SK-N-SH treated with all-trans-retinoic acid at 6 μM for 48 hours (cell line): ENCODE measurements around the gene APOF.

Experiments
- ATAC-seq: fragments of 200-7000 bp; cut with Tn5 transposase; 3 replicates; pipeline ENCODE4 v1.9.1; 2020; ENCODE audit warnings: mild to moderate bottlenecking, moderate library complexity
- ARNTL ChIP-seq: fragments of 450-650 bp; formaldehyde crosslinking; IDR thresholded peaks from 2 replicates; pipeline ENCODE4 v1.5.0; 2020; ENCODE audit warnings: low read depth, mild to moderate bottlenecking, moderate library complexity, borderline replicate concordance
- BACH2 ChIP-seq: fragments of 250-450 bp; sonication (Bioruptor Pico); IDR thresholded peaks from 2 replicates; pipeline ENCODE4 v1.9.0; 2021; ENCODE audit warnings: mild to moderate bottlenecking, borderline replicate concordance
- CSDC2 ChIP-seq: fragments of 250-450 bp; sonication (Bioruptor Pico); IDR thresholded peaks from 2 replicates; pipeline ENCODE4 v1.5.0; 2020; ENCODE audit warnings: mild to moderate bottlenecking, moderate library complexity
- CSRNP3 ChIP-seq: fragments of 250-450 bp; sonication (Bioruptor Pico); IDR thresholded peaks from 2 replicates; pipeline ENCODE4 v1.5.1; 2021; ENCODE audit warnings: mild to moderate bottlenecking, moderate library complexity
- ESRRG ChIP-seq: fragments of 250-450 bp; sonication (Bioruptor Pico); IDR thresholded peaks from 2 replicates; pipeline ENCODE4 v1.6.1; 2021; ENCODE audit warnings: mild to moderate bottlenecking
- GLIS3 ChIP-seq: fragments of 250-450 bp; sonication (Bioruptor Pico); IDR thresholded peaks from 2 replicates; pipeline ENCODE4 v1.5.0; 2020; ENCODE audit warnings: mild to moderate bottlenecking, moderate library complexity
- ISL1 ChIP-seq: fragments of 250-450 bp; sonication (Bioruptor Pico); IDR thresholded peaks from 2 replicates; pipeline ENCODE4 v2.1.2; 2022; ENCODE audit warnings: mild to moderate bottlenecking, moderate library complexity
- PATZ1 ChIP-seq: fragments of 250-450 bp; sonication (Bioruptor Pico); IDR thresholded peaks from 2 replicates; pipeline ENCODE4 v1.8.0; 2020; ENCODE audit warnings: mild to moderate bottlenecking, moderate library complexity, borderline replicate concordance
- PPARA ChIP-seq: fragments of 250-450 bp; sonication (Bioruptor Pico); IDR thresholded peaks from 2 replicates; pipeline ENCODE4 v1.5.0; 2020; ENCODE audit warnings: mild to moderate bottlenecking, borderline replicate concordance
- RARB ChIP-seq: fragments of 250-450 bp; sonication (Bioruptor Pico); IDR thresholded peaks from 2 replicates; pipeline ENCODE4 v1.8.0; 2021; ENCODE audit warnings: mild to moderate bottlenecking, moderate library complexity
- SNAI2 ChIP-seq: fragments of 250-450 bp; sonication (Bioruptor Pico); IDR thresholded peaks from 2 replicates; pipeline ENCODE4 v1.5.0; 2020; ENCODE audit warnings: mild to moderate bottlenecking, moderate library complexity
- TCF4 ChIP-seq: fragments of 250-450 bp; sonication (Bioruptor Pico); IDR thresholded peaks from 2 replicates; pipeline ENCODE4 v1.8.0; 2021; ENCODE audit warnings: mild to moderate bottlenecking, moderate library complexity, borderline replicate concordance
- TOX ChIP-seq: fragments of 250-450 bp; sonication (Bioruptor Pico); IDR thresholded peaks from 2 replicates; pipeline ENCODE4 v1.8.0; 2021; ENCODE audit warnings: mild to moderate bottlenecking, moderate library complexity, borderline replicate concordance
- TSHZ2 ChIP-seq: fragments of 250-450 bp; sonication (Bioruptor Pico); IDR thresholded peaks from 2 replicates; pipeline ENCODE4 v1.5.0; 2020; ENCODE audit warnings: mild to moderate bottlenecking, moderate library complexity
- ZNF565 ChIP-seq: fragments of 450-650 bp; formaldehyde crosslinking; conservative IDR thresholded peaks from 2 replicates; pipeline ENCODE4 v1.5.0; 2020; ENCODE audit warnings: low read depth, mild to moderate bottlenecking, moderate library complexity
- ZNF70 ChIP-seq: fragments of 450-650 bp; formaldehyde crosslinking; IDR thresholded peaks from 2 replicates; pipeline ENCODE4 v1.5.0; 2020; ENCODE audit warnings: mild to moderate bottlenecking, moderate library complexity
- ZNF8 ChIP-seq: fragments of 450-650 bp; formaldehyde crosslinking; IDR thresholded peaks from 2 replicates; pipeline ENCODE4 v1.5.0; 2020; ENCODE audit warnings: mild to moderate bottlenecking, moderate library complexity
- TF ChIP-seq, protein P1 (sequence below): fragments of 250-450 bp; sonication (Bioruptor Pico); IDR thresholded peaks from 2 replicates; pipeline ENCODE4 v1.8.0; 2021; ENCODE audit warnings: low read depth, mild to moderate bottlenecking, moderate library complexity, borderline replicate concordance

The APOF gene

DNA sequence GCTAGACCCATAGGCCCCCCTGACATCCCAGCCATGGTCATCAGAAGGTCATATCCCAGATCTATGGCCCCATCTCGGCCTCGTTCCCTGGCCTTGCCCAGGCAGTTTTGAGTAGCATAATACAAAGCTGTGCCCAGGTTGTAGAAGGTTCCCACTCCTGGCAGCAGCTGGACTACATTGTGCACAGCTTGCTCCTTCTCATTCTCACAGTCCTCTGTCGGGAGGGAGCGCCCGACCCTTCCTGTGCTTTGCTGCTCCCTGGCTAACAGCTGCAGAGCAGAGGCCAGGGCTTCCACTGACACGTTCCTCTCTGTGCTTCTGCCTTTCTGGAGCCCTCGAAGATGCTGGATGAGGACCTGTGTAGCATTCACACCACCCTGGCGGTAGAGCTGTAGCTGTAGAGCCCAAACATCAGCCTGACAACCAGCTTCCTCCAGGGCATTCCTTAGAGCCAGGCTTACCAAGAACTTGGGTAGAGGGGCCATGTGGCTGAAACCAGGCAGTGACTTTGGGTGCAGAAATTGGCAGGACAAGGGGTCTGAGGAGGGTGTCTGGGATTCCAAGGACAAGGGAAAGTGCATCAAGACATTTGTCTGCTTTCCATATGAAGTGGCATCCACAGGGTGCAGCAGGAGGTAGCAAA lies 1.0 kb downstream of the APOF start:
- ATAC-seq: no peak

GRCh38 chr12:56359851-56360767 lies 2.5 kb downstream of the APOF start, which contains the start of gene STAT2:
Gene STAT2, minus strand, starts transcription at chr12:56360107. Its CDS starts 3,536 bp downstream, at chr12:56356571.
- ATAC-seq: peak; percentile 98
- TF ChIP-seq CSDC2 (CRISPR knock-in tag): no peak

More for the DNA sequence above, 1.0 kb downstream of the APOF start:
- TF ChIP-seq ARNTL (CRISPR knock-in tag) (no peak), TOX (no peak), PPARA (no peak), TSHZ2 (CRISPR knock-in tag) (no peak), TCF4 (CRISPR knock-in tag) (no peak), RARB (no peak), ZNF8 (CRISPR knock-in tag) (no peak)
- TF ChIP-seq, protein P1, sequence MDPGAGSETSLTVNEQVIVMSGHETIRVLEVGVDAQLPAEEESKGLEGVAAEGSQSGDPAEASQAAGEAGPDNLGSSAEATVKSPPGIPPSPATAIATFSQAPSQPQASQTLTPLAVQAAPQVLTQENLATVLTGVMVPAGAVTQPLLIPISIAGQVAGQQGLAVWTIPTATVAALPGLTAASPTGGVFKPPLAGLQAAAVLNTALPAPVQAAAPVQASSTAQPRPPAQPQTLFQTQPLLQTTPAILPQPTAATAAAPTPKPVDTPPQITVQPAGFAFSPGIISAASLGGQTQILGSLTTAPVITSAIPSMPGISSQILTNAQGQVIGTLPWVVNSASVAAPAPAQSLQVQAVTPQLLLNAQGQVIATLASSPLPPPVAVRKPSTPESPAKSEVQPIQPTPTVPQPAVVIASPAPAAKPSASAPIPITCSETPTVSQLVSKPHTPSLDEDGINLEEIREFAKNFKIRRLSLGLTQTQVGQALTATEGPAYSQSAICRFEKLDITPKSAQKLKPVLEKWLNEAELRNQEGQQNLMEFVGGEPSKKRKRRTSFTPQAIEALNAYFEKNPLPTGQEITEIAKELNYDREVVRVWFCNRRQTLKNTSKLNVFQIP: no peak
- TF ChIP-seq, all 23 proteins: peak for 0

- peak; percentile 40 for ATAC-seq
- no peak for TF ChIP-seq RARB
- no peak for TF ChIP-seq TOX
- TF ChIP-seq CSDC2 (CRISPR knock-in tag): no peak
- no peak for TF ChIP-seq ARNTL (CRISPR knock-in tag)
- no peak for TF ChIP-seq BACH2 (CRISPR knock-in tag)
- no peak for TF ChIP-seq TSHZ2 (CRISPR knock-in tag)
- TF ChIP-seq SNAI2 (CRISPR knock-in tag): no peak
- TF ChIP-seq PPARA: no peak
- TF ChIP-seq ESRRG: no peak
- no peak for TF ChIP-seq ZNF70 (CRISPR knock-in tag)
- no peak for TF ChIP-seq ZNF565
- no peak for TF ChIP-seq ISL1 (CRISPR knock-in tag)
- TF ChIP-seq CSRNP3 (CRISPR knock-in tag): no peak
- no peak for TF ChIP-seq GLIS3 (CRISPR knock-in tag)
- TF ChIP-seq PATZ1 (CRISPR knock-in tag): no peak
Observed at GRCh38 chr12:56358836-56359532, 3.7 kb downstream of the APOF start.
